ENCODE measurements around the gene EPN3.

EPN3 gene

GRCh38 chr17:50511058-50511457 lies 21.5 kb upstream of the EPN3 start:
- peak; percentile 49 to 77 for DNase-seq

GRCh38 chr17:50513495-50513894 lies 19.0 kb upstream of the EPN3 start:
- DNase-seq, result no peak

- no peak for DNase-seq
Observed at GRCh38 chr17:50514388-50514787, 18.1 kb upstream of the EPN3 start.

- DNase-seq, result no peak
Observed at GRCh38 chr17:50514936-50515702, 17.4 kb upstream of the EPN3 start.

GRCh38 chr17:50517011-50517410 lies 15.5 kb upstream of the EPN3 start:
- DNase-seq, result no peak

- DNase-seq, result no peak
Observed at GRCh38 chr17:50517504-50518383, 14.8 kb upstream of the EPN3 start.

GRCh38 chr17:50518384-50519023 lies 14.0 kb upstream of the EPN3 start:
- DNase-seq, result no peak

GRCh38 chr17:50519141-50519834 lies 13.2 kb upstream of the EPN3 start:
- no peak for DNase-seq

- DNase-seq, result no peak
Observed at GRCh38 chr17:50520483-50520882, 12.1 kb upstream of the EPN3 start.

- DNase-seq, result no peak
Observed at GRCh38 chr17:50521514-50521913, 11.0 kb upstream of the EPN3 start.

GRCh38 chr17:50522766-50523165 lies 9.8 kb upstream of the EPN3 start:
- no peak for DNase-seq

GRCh38 chr17:50523208-50523607 lies 9.3 kb upstream of the EPN3 start:
- no peak for DNase-seq

- no peak for DNase-seq
Observed at GRCh38 chr17:50524838-50525237, 7.7 kb upstream of the EPN3 start.

GRCh38 chr17:50527155-50527762 lies 5.3 kb upstream of the EPN3 start:
- no peak for DNase-seq

- DNase-seq, result no peak
Observed at GRCh38 chr17:50527949-50528474, 4.5 kb upstream of the EPN3 start.

- DNase-seq, result no peak
Observed at GRCh38 chr17:50529849-50530248, 2.7 kb upstream of the EPN3 start.

GRCh38 chr17:50531428-50532025 lies 1.0 kb upstream of the EPN3 start:
- DNase-seq, result no peak

GRCh38 chr17:50533185-50533584 lies 650 bp downstream of the EPN3 start:
- DNase-seq, result no peak

GRCh38 chr17:50533720-50534148 lies 1.2 kb downstream of the EPN3 start:
- no peak for DNase-seq

GRCh38 chr17:50534222-50534978 lies 1.9 kb downstream of the EPN3 start:
- no peak for DNase-seq

GRCh38 chr17:50534979-50535326 lies 2.4 kb downstream of the EPN3 start:
- no peak for DNase-seq
